GM21367 (cell line): ENCODE results near the gene TNNI3K.

ENCODE experiments used
- ATAC-seq: cut with Tn5 transposase; IDR thresholded peaks from one replicate; pipeline ENCODE4 v1.9.1; 2021; ENCODE audit not compliant: unreplicated experiment

The TNNI3K gene

DNA sequence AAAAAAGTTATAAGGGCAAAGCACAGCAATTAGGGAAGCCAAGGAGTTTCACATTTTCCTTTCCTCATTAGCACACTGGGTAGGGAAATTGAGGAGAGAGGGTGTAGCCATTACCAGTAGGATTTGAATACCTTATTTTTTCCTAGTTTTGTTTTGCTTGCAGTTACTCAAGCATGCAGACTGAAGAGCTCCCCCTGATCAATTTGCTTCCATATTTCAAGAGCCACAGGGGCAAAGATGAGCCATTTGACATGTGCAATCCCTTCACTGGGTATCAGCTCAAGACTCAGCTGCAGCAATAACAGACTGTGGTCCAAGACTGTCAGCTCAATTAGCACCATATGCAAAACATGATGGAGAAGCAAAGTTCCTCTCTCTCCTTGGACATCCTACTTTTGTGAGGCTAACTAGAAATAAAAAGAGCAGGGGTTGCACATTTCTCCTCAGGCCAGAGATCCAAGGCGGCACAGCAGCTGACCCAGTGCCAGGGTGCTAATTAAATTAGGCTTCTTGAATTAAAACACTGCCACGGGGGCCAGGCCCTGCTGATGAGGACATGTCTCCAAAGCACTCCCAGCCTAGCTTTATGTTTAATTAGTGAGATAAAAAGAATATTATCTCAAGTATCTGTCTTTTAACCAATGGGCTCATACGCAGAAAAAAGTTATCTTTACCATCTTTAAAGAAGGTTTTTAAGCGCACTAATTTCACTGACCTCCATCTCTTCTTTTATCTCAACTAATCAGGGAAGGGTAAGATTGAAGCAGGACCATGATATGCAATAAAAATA, 314.0 kb downstream of the TNNI3K start:
- no peak for ATAC-seq

DNA sequence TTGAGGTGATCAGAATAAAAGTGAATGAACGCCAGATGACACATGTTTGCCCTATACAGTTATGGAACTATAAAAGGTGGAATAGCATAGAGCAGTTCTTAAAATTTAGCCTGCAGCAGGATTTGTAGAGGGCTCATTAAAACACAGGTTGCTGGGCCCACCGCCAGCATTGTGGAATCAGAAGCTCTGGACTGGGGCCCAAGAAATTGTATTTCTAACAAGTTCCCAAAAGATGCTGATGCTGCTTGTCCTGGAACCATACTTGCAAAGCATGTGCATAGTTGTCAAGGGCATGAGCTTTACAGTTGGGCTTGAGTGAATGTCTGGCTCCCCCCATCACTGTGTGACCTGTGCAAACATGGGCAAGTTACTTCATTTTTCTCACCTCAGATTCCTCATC, 314.7 kb downstream of the TNNI3K start:
- ATAC-seq = no peak

DNA sequence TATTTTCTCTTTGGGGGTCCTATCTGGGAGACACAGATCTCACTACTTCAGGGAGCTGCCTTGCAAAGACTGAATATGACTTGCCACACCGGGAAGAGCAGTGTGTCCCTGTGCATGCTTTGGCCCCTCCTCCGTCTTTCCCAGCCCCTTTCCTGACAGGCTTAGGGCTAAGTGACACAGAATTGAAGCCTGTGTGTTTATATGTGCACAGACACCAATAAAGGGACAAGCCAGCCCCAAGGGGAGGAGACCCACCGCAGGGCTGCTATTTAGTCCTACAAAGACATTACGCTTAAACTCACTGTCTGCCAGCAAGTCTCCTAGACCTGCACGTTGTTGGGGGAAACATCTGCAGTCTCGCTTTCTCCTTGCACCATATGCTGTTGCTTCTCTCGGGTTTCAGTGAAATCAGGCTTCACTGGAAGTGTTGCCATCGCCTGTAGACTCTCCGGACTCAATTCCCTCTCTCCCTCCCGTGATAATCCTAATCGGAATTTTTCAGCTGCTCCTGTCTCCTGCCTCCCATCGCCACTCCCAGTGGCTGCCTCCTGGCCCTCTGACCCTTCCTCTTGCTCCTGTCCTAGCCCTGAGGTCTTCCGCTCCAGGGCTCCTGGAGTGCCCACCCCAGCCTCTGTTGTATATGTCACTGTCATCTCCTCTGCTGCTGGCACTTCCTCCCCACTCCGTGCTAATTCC, 335.8 kb downstream of the TNNI3K start:
- no peak for ATAC-seq

DNA sequence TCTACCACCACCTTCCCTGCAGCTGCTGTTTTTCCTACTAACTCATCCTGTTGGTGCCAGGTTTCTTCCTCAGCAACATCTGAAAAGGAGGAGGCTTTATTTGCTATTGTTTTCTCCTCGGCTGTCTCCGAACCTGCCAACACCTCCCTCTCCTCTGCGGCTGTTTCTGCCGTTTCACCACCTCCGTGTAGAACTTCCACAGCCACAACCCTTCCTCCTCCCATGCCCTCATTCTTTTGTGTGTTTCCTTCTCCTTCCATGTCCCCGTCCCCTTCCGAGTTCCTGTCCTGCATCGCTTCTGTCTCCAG, 336.3 kb downstream of the TNNI3K start:
- ATAC-seq = no peak

DNA sequence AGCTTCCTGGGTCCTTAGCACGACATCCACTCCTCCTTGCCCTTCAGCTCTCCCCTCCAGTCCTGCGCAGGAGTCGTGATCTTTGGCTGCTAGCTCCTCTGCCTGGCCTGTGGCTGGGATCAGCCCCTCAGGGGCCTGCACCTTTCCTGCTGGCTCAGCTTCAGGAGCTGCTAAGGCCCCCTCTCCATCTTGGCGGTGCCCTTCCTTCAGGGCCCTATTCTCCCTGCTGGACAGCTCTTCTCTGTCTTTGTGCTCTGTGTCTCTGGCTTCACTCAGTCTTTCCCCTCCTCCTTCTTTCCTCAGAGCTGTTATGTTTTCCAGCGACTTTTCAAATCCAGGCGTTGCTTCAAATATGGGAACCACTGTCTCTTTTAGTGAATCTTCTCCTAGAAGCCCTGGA, 336.7 kb downstream of the TNNI3K start:
- no peak for ATAC-seq

DNA sequence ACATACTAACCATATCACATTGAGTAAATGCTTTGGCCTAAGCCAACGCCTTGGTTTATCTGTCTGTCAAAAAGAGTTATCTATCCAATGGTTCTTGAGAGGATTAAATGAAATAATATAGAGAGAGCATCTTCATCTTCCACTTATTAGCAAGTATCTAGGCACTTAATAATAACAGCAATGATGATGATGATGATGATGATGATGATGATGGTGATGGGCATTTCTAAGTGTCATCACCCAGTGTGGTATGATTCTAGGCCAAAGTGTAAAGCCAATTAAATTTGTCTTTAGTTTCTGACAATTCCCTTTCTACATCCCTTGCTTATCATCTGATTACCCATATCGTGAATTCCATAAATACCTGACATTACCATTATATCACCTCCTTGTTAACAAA, 342.9 kb downstream of the TNNI3K start:
- no peak for ATAC-seq

DNA sequence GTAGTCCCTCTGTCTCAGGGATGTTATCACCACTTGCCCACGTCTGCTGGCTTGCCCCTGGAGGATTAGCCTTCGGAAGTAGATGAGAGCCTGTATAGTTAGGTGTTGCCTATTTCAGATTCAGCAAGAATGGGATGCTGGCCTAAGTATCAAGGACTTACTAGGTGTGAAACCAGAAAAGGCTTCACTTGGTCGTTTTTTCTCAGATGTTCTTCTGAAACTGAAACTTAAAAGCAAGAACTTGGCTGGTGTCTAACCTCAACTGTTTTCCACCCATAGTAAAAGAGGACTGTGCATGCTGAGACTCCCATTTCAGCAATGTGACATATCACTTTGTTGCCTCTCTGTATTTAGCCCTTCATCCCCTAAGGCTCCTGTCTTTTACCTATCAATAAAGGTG, 344.2 kb downstream of the TNNI3K start:
- peak; percentile 100 for ATAC-seq

DNA sequence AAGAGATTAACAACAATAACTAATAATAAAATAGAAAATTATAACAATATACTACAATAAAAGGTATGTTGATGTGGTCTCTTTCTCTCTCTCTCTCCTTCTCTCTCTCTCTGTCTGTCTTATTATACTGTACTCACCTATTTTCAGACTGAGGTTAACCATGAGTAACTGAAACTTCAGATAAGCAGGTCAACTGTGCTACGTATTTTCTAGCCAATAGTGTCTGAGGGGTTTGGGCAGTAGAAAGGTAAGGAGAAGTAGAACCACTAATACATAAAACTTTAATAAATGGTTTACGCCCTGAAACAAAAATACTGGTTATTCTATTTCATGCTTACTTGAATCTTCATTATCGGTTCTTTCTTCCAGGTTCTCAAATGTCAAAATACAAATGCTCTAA, 348.2 kb downstream of the TNNI3K start:
- no peak for ATAC-seq

DNA sequence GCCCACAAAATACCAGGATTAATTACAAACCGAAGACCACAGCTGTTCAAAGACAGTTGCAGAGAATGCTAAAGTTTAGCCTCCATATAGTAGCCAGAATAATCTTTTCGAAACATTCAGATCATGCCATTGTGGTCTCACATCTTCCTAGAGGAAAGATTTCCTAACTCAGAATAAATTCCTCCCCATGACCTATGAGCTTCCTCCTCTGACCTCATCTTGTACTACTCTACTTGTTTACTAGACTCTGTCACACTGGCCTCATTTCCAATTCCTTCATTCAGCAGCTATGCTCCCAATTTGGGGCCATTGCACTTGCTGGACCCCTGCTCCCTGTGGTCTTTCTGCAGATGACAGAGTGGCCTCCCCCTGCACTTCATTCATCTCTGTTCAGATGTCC, 349.0 kb downstream of the TNNI3K start:
- no peak for ATAC-seq

DNA sequence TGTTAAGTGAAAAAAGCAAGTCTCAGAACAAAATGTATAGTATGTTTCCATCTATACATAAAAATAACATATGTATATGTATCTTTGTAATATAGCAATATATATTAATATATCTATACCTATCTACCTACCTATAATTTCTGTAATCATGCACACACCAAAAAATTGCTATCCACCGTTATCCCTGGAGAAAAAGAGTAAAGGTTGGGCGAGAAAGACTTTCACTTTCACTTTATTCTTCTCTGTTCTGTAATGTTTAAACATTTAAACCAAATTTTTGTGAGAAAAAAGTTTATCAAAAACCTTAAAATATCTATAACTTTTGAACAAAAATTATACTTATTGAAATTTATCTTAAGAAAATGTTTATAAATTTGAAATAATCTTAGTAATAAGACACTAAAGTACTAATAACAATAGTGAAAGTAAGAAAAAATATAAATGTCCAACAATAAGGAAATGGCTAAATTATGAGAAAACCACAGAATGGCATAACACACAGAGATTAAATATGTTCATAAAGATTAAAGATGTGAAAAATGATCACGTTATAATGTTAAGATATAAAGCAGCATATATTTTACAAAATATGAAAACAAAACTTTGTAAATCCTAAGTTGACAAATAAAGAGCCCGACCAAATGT, 351.2 kb downstream of the TNNI3K start:
- ATAC-seq = no peak

DNA sequence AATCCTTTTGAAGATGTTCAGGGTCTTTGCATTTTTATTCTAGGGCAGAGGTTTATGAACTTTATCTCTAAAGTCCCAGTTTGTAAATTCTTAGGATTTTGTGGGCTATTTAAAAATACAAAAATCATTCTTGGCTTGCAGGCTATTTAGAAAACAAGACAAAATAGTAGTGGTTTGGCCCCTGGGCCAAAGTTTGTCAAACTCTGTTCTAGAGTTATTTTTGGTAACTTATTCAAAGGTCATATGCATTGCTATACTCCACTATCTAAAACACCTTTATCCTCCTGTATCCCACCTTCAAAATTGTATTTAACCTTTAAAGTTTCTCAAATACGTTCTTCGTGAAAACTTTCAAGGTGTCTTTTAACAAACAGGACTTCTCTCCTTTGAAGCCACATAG, 352.7 kb downstream of the TNNI3K start:
- no peak for ATAC-seq

DNA sequence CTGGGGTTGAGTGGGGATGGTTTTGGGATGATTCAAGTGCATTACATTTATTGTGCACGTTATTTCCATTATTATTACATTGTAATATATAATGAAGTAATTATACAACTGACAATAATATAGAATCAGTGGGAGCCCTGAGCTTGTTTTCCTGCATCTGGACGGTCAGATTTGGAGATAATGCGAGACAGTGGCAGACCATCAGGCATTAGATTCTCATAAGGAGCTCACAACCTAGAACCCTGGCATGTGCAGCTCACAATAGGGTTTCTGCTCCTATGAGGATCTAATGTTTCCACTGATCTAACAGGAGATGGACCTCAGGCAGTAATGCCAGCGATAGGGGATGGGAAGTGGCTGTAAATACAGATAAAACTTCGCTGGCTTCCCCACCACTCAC, 355.1 kb downstream of the TNNI3K start:
- no peak for ATAC-seq

DNA sequence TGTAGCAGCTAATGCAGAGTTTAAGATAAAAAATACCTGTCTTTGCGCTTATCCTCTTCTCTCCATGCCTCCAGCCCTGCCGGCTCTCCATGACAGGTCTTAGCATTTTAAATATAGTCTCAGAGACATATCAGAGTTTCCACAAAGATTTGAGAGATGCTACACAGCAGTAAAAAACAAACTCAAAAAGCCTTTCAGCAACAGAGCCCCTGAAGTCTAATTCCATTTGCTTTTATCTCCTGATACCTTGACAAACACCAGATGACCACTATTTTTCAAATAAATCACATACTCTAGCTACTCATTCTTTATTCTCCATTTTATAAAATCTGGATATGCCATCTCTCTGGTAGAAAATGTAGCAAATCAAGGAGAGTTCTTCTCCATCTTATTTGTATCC, 356.8 kb downstream of the TNNI3K start:
- no peak for ATAC-seq

DNA sequence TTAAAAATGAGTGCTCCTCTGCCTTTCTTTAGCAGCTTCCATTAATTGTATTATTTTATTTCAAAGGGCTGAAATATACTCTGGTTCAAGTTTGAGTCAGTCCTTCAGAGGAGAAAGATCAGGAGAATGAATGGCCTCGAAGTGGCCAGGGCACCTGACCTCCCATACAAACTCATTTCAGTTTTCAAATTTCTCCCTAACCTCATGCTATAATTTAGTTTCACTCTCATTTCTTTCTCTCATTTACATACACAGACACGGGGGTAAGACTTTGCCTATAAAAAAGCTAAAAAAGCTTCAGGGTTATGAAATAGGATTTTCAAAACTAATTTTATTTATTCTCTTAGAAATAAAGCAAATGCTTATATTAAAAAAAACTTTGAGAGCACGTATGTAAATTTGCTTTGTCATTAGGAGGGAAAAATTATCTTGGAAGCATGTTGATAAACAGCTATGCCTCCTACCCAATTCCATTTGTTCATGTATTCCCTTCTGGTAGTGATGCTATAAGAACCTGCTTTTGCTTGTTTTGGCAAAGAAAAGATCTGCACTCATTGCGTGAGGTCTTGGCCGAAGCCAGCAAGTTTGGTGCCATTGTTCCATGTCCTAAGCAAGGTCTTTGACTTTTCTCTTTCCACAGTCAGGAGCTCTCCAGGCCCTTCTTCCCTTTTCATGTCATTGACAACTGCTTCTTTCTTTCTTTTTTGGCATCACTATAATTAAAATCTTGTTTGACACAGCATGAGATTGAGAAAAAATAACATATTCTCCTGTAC, 357.6 kb downstream of the TNNI3K start:
- peak; percentile 52 for ATAC-seq
